HG03175 (cell line): ENCODE data around the gene MTG1.
"Not testable (repeated sequence)": the region's sequence is repeated elsewhere in the genome, so short reads cannot be mapped to it uniquely, and the experiment has no call there.

Source experiments
- ATAC-seq: cut with Tn5 transposase; IDR thresholded peaks from one replicate; pipeline ENCODE4 v1.9.1; 2021; ENCODE audit warnings: mild to moderate bottlenecking, moderate library complexity; ENCODE audit not compliant: unreplicated experiment

The MTG1 gene

DNA sequence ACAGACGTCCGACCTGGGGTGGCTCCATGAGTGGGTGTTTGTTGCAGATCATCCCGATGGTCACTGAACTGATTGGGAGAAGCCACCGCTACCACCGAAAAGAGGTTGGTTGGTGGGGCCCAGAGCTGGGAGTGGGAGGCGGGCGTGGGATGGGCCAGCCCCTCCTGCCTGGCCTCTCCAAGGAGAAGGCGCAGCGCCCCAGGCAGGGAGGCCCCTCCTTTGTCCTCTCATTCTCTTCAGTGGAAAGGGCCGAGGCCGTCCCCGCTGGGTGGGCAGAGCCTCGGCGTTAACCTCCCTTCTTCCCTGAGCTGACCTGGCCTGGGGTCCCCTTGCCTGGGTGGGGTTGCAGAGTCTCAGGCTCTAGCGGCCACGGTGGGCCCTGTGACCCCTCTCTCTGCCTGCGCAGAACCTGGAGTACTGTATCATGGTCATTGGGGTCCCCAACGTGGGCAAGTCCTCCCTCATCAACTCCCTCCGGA lies 5.2 kb downstream of the MTG1 start:
- no peak for ATAC-seq

DNA sequence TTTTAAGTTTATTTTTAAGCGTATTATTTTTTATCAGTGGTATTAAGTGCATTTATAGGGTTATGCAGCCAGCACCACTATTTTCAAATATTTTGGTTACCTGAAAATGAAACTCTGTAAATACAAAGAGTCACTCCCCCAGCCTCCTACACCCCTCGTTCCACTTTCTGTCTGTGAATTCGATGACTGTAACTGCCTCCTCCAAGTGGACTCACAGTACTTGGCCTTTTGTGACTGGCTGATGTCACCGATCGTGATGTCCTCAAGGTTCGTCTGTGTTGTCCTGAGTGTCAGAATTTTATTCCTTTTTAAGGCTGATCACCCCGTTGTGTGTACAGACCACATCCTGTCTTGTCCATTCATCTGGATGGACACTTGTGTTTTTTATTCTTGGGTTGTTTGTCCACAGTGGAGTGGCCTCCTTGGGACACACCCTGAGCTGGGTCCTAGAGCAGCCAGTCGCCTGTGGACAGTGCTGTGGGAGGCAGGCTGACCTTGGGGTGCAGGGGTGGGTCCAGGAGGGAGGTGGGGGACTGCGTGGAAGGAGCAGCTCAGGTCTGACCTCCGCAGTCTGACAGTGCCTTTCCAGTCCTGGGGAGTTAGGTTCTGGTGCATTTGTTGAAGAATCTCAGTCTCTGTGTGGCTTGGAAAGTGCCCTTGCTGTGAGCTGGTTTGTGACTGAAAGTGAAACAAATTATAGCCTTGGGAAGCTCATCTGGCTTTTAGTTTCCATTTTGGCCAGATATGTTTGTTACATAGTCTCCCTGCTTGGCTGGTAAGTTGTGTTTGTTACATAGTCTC lies 6.9 kb downstream of the MTG1 start:
- ATAC-seq, result peak; percentile 79

GRCh38 chr10:133401500-133401899 lies 7.5 kb downstream of the MTG1 start:
- ATAC-seq, result no peak

DNA sequence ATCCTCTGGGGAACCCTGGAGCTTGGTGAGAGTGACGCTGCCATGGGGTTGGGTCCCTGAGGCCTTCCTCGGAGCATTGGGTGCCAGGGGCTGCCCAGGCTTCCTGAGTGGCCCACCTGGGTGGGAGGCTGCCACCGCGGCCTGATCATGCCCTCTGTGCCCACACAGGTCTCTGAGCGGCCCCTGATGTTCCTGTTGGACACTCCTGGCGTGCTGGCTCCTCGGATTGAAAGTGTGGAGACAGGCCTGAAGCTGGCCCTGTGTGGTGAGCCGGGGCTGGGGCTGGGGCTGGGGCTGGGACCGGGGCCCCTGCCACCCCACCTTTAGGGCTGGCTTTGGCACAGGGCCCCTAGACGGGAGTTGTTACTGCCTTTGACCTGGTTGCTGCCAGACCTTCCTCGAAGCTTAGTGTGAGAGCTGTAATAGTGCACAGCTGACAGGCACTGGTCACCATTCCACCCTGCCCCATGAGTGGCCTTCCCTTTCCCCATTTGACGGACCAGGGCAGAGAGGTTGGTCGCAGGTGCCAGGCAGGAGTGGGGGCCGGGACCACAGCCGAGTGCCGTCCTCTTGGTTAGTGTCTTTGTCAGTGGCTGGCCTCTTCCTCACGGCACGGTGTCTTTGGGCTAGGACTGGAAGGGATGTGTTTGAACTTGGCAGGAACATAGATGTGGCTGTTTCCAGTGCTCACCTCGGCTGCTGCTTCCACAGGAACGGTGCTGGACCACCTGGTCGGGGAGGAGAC lies 8.2 kb downstream of the MTG1 start:
- ATAC-seq, result no peak

- no peak for ATAC-seq
These were observed 9.4 kb downstream of the MTG1 start for GRCh38 chr10:133403359-133403758.

DNA sequence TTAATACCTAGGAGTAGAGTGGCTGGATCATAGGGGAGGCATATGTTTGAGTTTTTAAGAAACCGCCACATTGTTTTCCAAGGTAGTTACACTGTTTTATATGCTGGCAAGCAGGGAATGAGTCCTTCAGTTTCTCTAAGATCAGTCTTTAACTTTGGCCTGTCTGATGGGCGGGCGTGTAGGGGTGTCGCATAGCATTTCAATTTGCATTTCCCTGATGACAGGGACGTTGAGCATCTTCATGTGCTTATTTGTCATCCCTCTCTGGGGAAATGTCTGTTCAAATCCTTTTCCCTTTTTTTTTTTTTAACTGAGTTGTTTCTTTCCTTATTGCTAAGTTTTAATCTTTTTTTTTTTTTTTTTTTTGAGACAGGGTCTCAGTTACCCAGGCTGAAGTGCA lies 9.8 kb downstream of the MTG1 start:
- ATAC-seq, result no peak

- ATAC-seq, result no peak
These were observed 11.3 kb downstream of the MTG1 start for GRCh38 chr10:133405272-133405671.

- peak; percentile 50 for ATAC-seq
These were observed 12.0 kb downstream of the MTG1 start for GRCh38 chr10:133405844-133406527.

DNA sequence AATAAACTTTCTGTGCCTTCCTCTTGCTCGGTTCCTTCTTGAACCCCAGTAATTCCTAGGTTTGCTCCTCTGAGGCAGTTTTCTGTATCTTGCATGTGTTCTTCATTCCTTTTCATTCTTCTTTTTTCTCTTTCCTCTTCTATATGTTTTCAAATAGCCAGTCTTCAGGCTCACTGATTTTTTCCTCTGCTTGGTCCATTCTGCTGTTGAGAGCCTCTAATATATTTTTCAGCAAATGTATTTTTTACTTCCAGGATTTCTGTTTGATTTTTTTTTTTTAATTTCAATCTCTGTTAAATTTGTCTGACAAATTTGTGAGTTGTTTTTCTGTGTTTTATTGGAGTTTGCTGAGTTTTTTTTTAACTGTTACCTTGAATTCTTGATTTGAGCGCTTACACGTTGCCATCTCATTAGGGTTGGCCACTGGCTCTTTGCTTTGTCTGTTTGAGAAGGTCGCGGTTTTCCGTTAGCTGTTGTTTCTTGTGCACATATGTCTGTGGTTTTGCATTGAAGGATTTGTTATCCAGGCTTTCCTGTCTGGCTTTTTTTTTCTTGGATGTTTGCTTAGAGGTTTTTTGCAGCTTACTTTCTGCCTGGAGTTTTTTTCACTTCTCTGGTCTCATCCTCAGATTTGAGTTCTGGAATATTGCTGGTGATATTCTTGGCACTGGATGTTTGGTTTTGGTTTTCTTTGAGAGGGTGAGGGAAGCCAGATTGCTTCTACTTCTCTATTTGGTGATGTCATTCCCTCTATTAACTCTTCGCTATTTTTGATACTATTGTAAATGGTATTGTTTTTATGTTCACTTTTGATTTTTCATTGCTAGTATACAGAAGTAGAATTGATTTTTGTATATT lies 17.8 kb downstream of the MTG1 start:
- ATAC-seq, result no peak

GRCh38 chr10:133412381-133412711 lies 18.4 kb downstream of the MTG1 start:
- no peak for ATAC-seq

DNA sequence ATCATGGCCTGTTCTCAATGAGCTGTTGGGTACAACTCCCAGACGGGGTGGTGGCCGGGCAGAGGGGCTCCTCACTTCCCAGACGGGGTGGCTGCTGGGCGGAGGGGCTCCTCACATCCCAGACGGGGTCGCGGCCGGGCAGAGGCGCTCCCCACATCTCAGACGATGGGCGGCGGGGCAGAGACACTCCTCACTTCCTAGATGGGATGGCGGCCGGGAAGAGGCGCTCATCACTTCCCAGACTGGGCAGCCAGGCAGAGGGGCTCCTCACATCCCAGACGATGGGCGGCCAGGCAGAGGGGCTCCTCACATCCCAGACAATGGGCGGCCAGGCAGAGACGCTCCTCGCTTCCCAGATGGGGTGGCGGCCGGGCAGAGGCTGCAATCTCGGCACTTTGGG lies 20.4 kb downstream of the MTG1 start:
- ATAC-seq, result not testable (repeated sequence)

DNA sequence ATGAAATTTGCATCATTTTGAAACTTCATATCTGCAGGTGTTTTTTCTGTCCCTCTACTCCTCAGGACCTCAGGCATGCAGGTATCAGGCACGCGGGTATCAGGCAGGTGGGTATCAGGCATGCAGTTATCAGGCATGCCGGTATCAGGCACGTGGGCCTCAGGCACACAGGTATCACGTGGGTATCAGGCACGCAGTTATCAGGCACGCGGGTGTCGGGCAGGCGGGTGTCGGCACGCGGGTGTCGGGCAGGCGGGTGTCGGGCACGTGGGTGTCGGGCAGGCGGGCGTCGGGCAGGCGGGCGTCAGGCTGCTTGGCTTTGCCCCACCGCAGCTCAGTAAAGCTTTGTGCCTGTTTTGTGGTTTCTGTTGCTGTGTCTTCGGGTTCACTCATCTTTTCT lies 21.8 kb downstream of the MTG1 start:
- ATAC-seq, result no peak

GRCh38 chr10:133418289-133418993 lies 24.5 kb downstream of the MTG1 start:
- ATAC-seq, result no peak

- ATAC-seq, result no peak
These were observed 25.4 kb downstream of the MTG1 start for GRCh38 chr10:133419211-133419950.

DNA sequence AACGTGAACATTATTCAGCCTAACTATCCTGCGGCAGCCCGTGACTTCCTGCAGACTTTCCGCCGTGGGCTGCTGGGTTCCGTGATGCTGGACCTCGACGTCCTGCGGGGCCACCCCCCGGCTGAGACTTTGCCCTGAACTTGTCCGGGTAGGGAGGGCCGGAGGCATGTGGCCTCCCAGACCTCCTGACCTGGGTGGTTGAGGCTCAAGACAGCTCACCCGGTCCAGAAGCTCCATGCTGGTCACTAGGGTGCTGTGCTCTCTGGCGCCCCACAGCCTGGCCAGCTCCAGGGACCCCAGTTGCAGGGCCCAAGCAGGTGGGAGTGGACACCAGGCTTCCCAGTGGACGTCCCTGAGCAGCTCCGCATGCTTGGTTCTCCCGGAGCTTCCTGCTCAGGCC lies 26.1 kb downstream of the MTG1 start:
- ATAC-seq, result no peak

GRCh38 chr10:133420579-133420978 lies 26.6 kb downstream of the MTG1 start:
- no peak for ATAC-seq

DNA sequence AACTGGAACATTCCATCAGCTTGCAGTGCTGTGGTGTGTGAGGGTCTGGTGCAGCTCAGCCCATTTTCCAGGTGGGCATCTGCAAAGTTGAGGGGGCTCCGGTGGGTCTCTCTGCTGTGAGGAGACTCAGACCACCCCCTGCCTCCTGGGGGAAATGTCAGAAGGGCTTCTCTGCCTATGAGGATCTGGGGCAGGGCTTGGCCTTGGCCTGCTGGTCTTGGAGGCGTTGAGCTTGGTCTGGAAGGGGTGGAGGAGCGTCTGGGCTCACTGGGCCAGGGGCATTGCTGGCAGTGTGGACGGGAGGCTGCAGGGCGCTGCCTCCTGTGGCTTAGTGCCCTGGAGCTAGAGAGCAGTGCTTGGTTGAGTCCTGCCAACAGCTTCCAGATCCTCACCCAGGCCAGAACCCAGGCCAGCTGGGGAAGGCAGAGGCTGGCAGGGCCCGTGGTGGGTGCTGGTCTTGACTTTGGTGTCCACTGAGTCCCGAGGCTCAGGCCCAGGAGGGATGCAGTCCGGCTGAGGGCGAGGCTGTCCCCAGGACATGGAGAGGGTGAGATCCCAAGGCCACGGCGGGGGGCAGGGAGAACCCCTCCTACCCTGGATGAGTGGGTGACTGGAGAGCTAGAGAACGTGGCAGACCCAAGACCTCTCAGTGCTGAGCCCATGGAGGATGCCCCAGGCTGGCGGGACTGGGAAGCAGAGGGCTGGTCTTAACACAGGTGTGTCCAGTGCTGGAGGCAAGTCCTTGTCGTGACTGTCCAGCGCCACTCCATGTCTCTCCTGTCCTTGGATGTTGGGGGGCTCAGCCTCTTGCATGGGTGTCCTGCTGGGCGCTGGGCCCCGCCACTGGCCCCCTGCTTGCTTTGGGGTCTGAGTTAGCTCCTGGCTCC lies 27.6 kb downstream of the MTG1 start:
- ATAC-seq, result no peak

DNA sequence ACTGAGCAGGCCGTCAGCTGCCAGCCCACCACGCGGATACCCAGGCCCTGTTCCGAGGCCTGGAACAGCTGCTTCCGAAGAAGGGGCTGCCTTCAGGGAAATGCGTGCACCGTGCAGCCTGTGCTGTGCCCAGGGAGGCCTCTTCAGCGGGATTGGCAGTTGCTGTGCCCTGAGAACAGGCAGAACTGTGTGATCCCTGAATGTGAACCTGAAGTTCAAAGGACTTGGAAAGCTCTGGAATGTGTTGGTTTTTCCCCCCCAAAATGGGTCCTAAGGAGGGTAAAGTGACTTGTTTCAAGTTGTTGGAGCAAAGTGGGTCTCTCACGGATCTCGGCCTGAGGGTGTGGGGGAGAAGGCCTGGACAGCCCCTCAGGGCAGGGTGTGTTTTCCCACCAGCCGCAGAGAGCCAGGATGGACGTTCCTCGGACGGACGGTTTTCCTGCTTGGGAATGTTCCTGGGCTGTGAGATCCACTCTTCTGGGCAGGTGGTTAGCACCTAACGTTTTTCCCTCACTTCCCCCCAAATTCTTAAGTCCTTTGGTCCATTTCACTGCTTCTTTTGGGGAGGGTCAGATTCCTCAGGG lies 28.4 kb downstream of the MTG1 start:
- no peak for ATAC-seq
